H9 (cell line): ENCODE data around the gene IMMP2L. TPM values are rescaled to one million over a fixed set of nuclear protein-coding genes. Genes with fewer than 3 reads are reported as not detected.
A peak's percentile ranks its signal among the peaks of the same experiment; 100 is the strongest.

ENCODE experiments used
- DNase-seq: peaks from one replicate; pipeline ENCODE4 v3.0.0-alpha.2; 2017
- H2AFZ ChIP-seq: one replicate; pipeline ENCODE4 v1.6.1; 2013; ENCODE audit warnings: mild to moderate bottlenecking, low read length, control low read depth, moderate library complexity
- H2AK5ac ChIP-seq: 2 replicates; pipeline ENCODE4 v1.6.1; 2013; ENCODE audit warnings: low read length, control low read depth, mixed read lengths; ENCODE audit not compliant: insufficient read length
- H2BK120ac ChIP-seq: one replicate; pipeline ENCODE4 v1.6.1; 2013; ENCODE audit warnings: low read depth, mild to moderate bottlenecking, low read length, control low read depth, inconsistent platforms; ENCODE audit not compliant: poor library complexity, severe bottlenecking
- H2BK12ac ChIP-seq: 2 replicates; pipeline ENCODE4 v1.6.1; 2013; ENCODE audit warnings: low read length, control low read depth, mixed read lengths, low read depth; ENCODE audit not compliant: insufficient read length
- H2BK15ac ChIP-seq: 2 replicates; pipeline ENCODE4 v1.6.1; 2013; ENCODE audit warnings: low read depth, low read length, control low read depth
- H2BK20ac ChIP-seq: one replicate; pipeline ENCODE4 v1.6.1; 2013; ENCODE audit warnings: low read depth, mild to moderate bottlenecking, low read length, control low read depth, inconsistent platforms; ENCODE audit not compliant: poor library complexity, severe bottlenecking
- H2BK5ac ChIP-seq: 2 replicates; pipeline ENCODE4 v1.6.1; 2013; ENCODE audit warnings: low read length, control low read depth, mixed read lengths; ENCODE audit not compliant: insufficient read length
- H3K14ac ChIP-seq: 2 replicates; pipeline ENCODE4 v1.6.1; 2013; ENCODE audit warnings: low read length, control low read depth; ENCODE audit not compliant: insufficient read depth
- H3K18ac ChIP-seq: 2 replicates; pipeline ENCODE4 v1.6.1; 2013; ENCODE audit warnings: low read depth, mild to moderate bottlenecking, mixed read lengths, low read length, control low read depth; ENCODE audit not compliant: insufficient read length
- H3K23ac ChIP-seq: 2 replicates; pipeline ENCODE4 v1.6.1; 2013; ENCODE audit warnings: low read length, control low read depth, mixed read lengths, low read depth; ENCODE audit not compliant: insufficient read length
- H3K23me2 ChIP-seq: 2 replicates; pipeline ENCODE4 v1.6.1; 2013; ENCODE audit warnings: low read depth, mild to moderate bottlenecking, mixed read lengths, low read length, control low read depth; ENCODE audit not compliant: insufficient read length, poor library complexity, severe bottlenecking
- H3K27ac ChIP-seq: 2 replicates; pipeline ENCODE4 v1.5.1; 2013; ENCODE audit warnings: low read length, control low read depth, mixed read lengths, low read depth; ENCODE audit not compliant: insufficient read length
- H3K27me3 ChIP-seq: 2 replicates; pipeline ENCODE4 v1.6.1; 2013; ENCODE audit warnings: low read length, control low read depth, inconsistent platforms; ENCODE audit not compliant: insufficient read depth
- H3K4ac ChIP-seq: 2 replicates; pipeline ENCODE4 v1.6.1; 2013; ENCODE audit warnings: low read depth, mild to moderate bottlenecking, control low read depth, inconsistent platforms, low read length, moderate library complexity
- H3K4me1 ChIP-seq: 2 replicates; pipeline ENCODE4 v1.6.1; 2013; ENCODE audit warnings: low read length, control low read depth, inconsistent platforms; ENCODE audit not compliant: insufficient read depth
- H3K4me2 ChIP-seq: 2 replicates; pipeline ENCODE4 v1.6.1; 2013; ENCODE audit warnings: low read length, control low read depth, mixed read lengths; ENCODE audit not compliant: insufficient read length, insufficient read depth
- H3K56ac ChIP-seq: 2 replicates; pipeline ENCODE4 v1.6.1; 2013; ENCODE audit warnings: low read depth, mild to moderate bottlenecking, mixed read lengths, low read length, control low read depth; ENCODE audit not compliant: insufficient read length
- H3K79me1 ChIP-seq: 2 replicates; pipeline ENCODE4 v1.6.1; 2013; ENCODE audit warnings: low read depth, mild to moderate bottlenecking, moderate library complexity, low read length, control low read depth, inconsistent platforms; ENCODE audit not compliant: insufficient read depth, poor library complexity, severe bottlenecking
- H3K79me2 ChIP-seq: 2 replicates; pipeline ENCODE4 v1.6.1; 2013; ENCODE audit warnings: low read length, control low read depth, inconsistent platforms; ENCODE audit not compliant: insufficient read depth
- H3K9ac ChIP-seq: 2 replicates; pipeline ENCODE4 v1.6.1; 2013; ENCODE audit warnings: low read length, control low read depth, mixed read lengths; ENCODE audit not compliant: insufficient read length; ENCODE audit errors: extremely low read depth
- H3K9me3 ChIP-seq: one replicate; pipeline ENCODE4 v1.6.1; 2013; ENCODE audit warnings: low read depth, low read length, inconsistent platforms; ENCODE audit not compliant: control insufficient read depth
- H3T11ph ChIP-seq: one replicate; pipeline ENCODE4 v1.6.1; 2013; ENCODE audit warnings: mild to moderate bottlenecking, low read length, control low read depth, inconsistent platforms
- H4K20me1 ChIP-seq: one replicate; pipeline ENCODE4 v1.6.1; 2013; ENCODE audit not compliant: control insufficient read depth, insufficient read length, insufficient read depth
- H4K5ac ChIP-seq: 2 replicates; pipeline ENCODE4 v1.6.1; 2013; ENCODE audit warnings: low read depth, mild to moderate bottlenecking, mixed read lengths, low read length, control low read depth; ENCODE audit not compliant: insufficient read length
- H4K8ac ChIP-seq: replicated peaks from 2 replicates; pipeline ENCODE4 v1.6.1; 2013; ENCODE audit warnings: low read length, control low read depth, mixed read lengths, low read depth; ENCODE audit not compliant: insufficient read length
- H4K91ac ChIP-seq: 2 replicates; pipeline ENCODE4 v1.6.1; 2013; ENCODE audit warnings: low read depth, mild to moderate bottlenecking, moderate library complexity, mixed read lengths, low read length, control low read depth; ENCODE audit not compliant: insufficient read length
- H3K27ac Mint-ChIP-seq, 3 experiments: 2 replicates in 2 of 3; 3 replicates in 1 of 3; pipeline ENCODE4 v1.8.0; 2020 to 2021; ENCODE audit warnings: mixed read lengths in 3 of 3, mild to moderate bottlenecking in 1 of 3, moderate library complexity in 1 of 3
- H3K27me3 Mint-ChIP-seq: 2 replicates; pipeline ENCODE4 v1.8.0; 2021; ENCODE audit warnings: low read depth, mild to moderate bottlenecking, moderate library complexity, mixed read lengths
- H3K36me3 Mint-ChIP-seq, 3 experiments: 2 replicates in 2 of 3; 3 replicates in 1 of 3; pipeline ENCODE4 v1.8.0; 2020 to 2021; ENCODE audit warnings: low read depth in 3 of 3, mixed read lengths in 3 of 3; ENCODE audit not compliant: insufficient read depth in 1 of 3
- H3K4me1 Mint-ChIP-seq, 2 experiments: 2 replicates each; pipeline ENCODE4 v1.8.0; 2020; ENCODE audit warnings: mixed read lengths in 2 of 2
- H3K4me3 Mint-ChIP-seq, 2 experiments: 2 replicates in 1 of 2; 3 replicates in 1 of 2; pipeline ENCODE4 v1.8.0; 2020 to 2021; ENCODE audit warnings: mild to moderate bottlenecking in 2 of 2, mixed read lengths in 2 of 2, moderate library complexity in 1 of 2
- H3K9me3 Mint-ChIP-seq, 2 experiments: 2 replicates in 1 of 2; 3 replicates in 1 of 2; pipeline ENCODE4 v1.8.0; 2020; ENCODE audit warnings: mild to moderate bottlenecking in 2 of 2, mixed read lengths in 2 of 2, moderate library complexity in 1 of 2
- CTCF ChIP-seq: fragments of 200-600 bp; sonication (generic); conservative IDR thresholded peaks from 3 replicates; pipeline ENCODE4 v1.8.0; 2021; ENCODE audit warnings: antibody characterized with exemption, mild to moderate bottlenecking
- WGBS: extraction: QIAGEN DNeasy Blood & Tissue Kit; methylation state at CpG from one replicate; pipeline ENCODE4 v1.1.7; 2013; ENCODE audit warnings: missing lambda C conversion rate, low lambda C conversion rate, mixed read lengths; ENCODE audit not compliant: insufficient read length; ENCODE audit errors: extremely low coverage; 5-methylcytosine and 5-hydroxymethylcytosine counted together
- total RNA-seq: library from RNA; stranded (reverse); gene quantifications from 2 replicates; pipeline ENCODE4 v1.2.1, GENCODE V29; 2021

The IMMP2L gene
- total RNA-seq, 1 experiment from 2014 or later: 14.7 TPM

- no peak within 1 kb of the TSS for H3K4ac ChIP-seq
- H3K23me2 ChIP-seq: no peaks in the 10 kb centered on the region
- H3K4me1 ChIP-seq: peaks cover 3% of the 10 kb centered on the region; the same call in 1 of the 2 replicates
- Mint-ChIP-seq H3K4me3 (peak within 1 kb of the TSS in 1 of 2 experiments; percentile 43; a peak in 3 of 5 replicates), H3K27me3 (no peaks in the 10 kb centered on the region), H3K9me3 (no peaks in the 10 kb centered on the region), H3K4me1 (peaks cover 54 to 58% of the 10 kb centered on the region in 2 experiments), H3K27ac (peak within 1 kb of the TSS in 2 of 3 experiments; percentile 46 to 90; a peak in 3 of 7 replicates), H3K36me3 (no peaks in the 10 kb centered on the region)
- H3K9me3 ChIP-seq: no peaks in the 10 kb centered on the region
- H2AK5ac ChIP-seq: no peak within 1 kb of the TSS
- WGBS: no CpG with 5 or more reads among the region's 6 CpGs
- H3K23ac ChIP-seq: no peak within 1 kb of the TSS
- H3K79me1 ChIP-seq: no peaks in the 10 kb centered on the region
- no peak within 1 kb of the TSS for H4K5ac ChIP-seq
- DNase-seq: peak; percentile 24
- no peak within 1 kb of the TSS for H2AFZ ChIP-seq
- no peak within 1 kb of the TSS for H2BK12ac ChIP-seq
- H4K91ac ChIP-seq: no peak within 1 kb of the TSS
- H3K9ac ChIP-seq: no peak within 1 kb of the TSS
- H4K8ac ChIP-seq: no peak within 1 kb of the TSS
- no peak within 1 kb of the TSS for H3T11ph ChIP-seq
- TF ChIP-seq CTCF: no peak
- no peak within 1 kb of the TSS for H3K4me2 ChIP-seq
- no peaks in the 10 kb centered on the region for H4K20me1 ChIP-seq
- no peak within 1 kb of the TSS for H3K18ac ChIP-seq
- H3K14ac ChIP-seq: no peak within 1 kb of the TSS
- no peak within 1 kb of the TSS for H2BK5ac ChIP-seq
- no peak within 1 kb of the TSS for H3K27ac ChIP-seq
- H2BK20ac ChIP-seq: no peak within 1 kb of the TSS
- no peak within 1 kb of the TSS for H3K56ac ChIP-seq
- no peak within 1 kb of the TSS for H2BK120ac ChIP-seq
- H3K27me3 ChIP-seq: no peaks in the 10 kb centered on the region
- H2BK15ac ChIP-seq: no peak within 1 kb of the TSS
- no peaks in the 10 kb centered on the region for H3K79me2 ChIP-seq
Measured at GRCh38 chr7:111090846-111091245, 471.4 kb downstream of the IMMP2L start, which contains the start of gene LRRN3. TSS of gene LRRN3 (plus strand) at chr7:111091127. CDS start at chr7:111122773, 31,646 bp downstream.
